HFF-Myc (cell line): ENCODE data around the gene SF3B6.
A peak's percentile ranks its signal among the peaks of the same experiment; 100 is the strongest.

Experiments used
- DNase-seq: peaks from one replicate; pipeline ENCODE4 v3.0.0-alpha.2; 2011; ENCODE audit warnings: low read depth; ENCODE audit errors: extremely low read depth
- H3K4me3 ChIP-seq: replicated peaks from 2 replicates; pipeline ENCODE4 v1.5.1; 2011; ENCODE audit warnings: low read depth, mild to moderate bottlenecking, control low read depth, low read length
- CTCF ChIP-seq: IDR thresholded peaks from 2 replicates; pipeline ENCODE4 v1.5.1; 2012; ENCODE audit warnings: mild to moderate bottlenecking, low read depth, low read length, control low read depth; ENCODE audit errors: missing control alignments

Gene SF3B6

GRCh38 chr2:24051833-24052232 is 24.3 kb downstream of the SF3B6 start:
- no peak for TF ChIP-seq CTCF
- no peak for DNase-seq
- H3K4me3 ChIP-seq, result no peak overlapping the region

GRCh38 chr2:24050041-24050979 is 25.8 kb downstream of the SF3B6 start:
- DNase-seq, result no peak
- peak overlapping the region; percentile 55 for H3K4me3 ChIP-seq
- TF ChIP-seq CTCF, result no peak

GRCh38 chr2:24049485-24050021 is 26.6 kb downstream of the SF3B6 start, which contains the start of gene FKBP1B:
FKBP1B (plus strand) TSS chr2:24049741; CDS start chr2:24049850, 109 bp downstream.
- no peak for TF ChIP-seq CTCF
- peak within 1 kb of the TSS; percentile 55 for H3K4me3 ChIP-seq
- DNase-seq, result peak; percentile 29

GRCh38 chr2:24048769-24049484 is 27.2 kb downstream of the SF3B6 start:
- peak overlapping the region; percentile 55 for H3K4me3 ChIP-seq
- no peak for TF ChIP-seq CTCF
- no peak for DNase-seq

- DNase-seq, result no peak
- H3K4me3 ChIP-seq, result no peak overlapping the region
- no peak for TF ChIP-seq CTCF
Observed at GRCh38 chr2:24047703-24048033, 28.5 kb downstream of the SF3B6 start.

- peak within 1 kb of the TSS; percentile 90 for H3K4me3 ChIP-seq
- peak; percentile 98 for DNase-seq
- no peak for TF ChIP-seq CTCF
Observed at GRCh38 chr2:24046930-24047702, 29.0 kb downstream of the SF3B6 start, which contains the start of gene WDCP. WDCP (minus strand) TSS chr2:24047391; CDS start chr2:24039494, 7,897 bp downstream.
